AG09319 (cell line): Measurements from ENCODE around the gene ZNF714.

Experiments used
- DNase-seq: peaks from one replicate; pipeline ENCODE4 v3.0.0-alpha.2; 2010; ENCODE audit warnings: low read depth; ENCODE audit errors: extremely low read depth
- TF ChIP-seq, protein P1 (sequence below): IDR thresholded peaks from 2 replicates; pipeline ENCODE4 v1.5.1; 2011; ENCODE audit warnings: low read depth, mild to moderate bottlenecking, inconsistent platforms, low read length, moderate library complexity

The ZNF714 gene

GRCh38 chr19:21164541-21164940 lies 82.5 kb downstream of the ZNF714 start:
- DNase-seq, result no peak
- TF ChIP-seq, protein P1, sequence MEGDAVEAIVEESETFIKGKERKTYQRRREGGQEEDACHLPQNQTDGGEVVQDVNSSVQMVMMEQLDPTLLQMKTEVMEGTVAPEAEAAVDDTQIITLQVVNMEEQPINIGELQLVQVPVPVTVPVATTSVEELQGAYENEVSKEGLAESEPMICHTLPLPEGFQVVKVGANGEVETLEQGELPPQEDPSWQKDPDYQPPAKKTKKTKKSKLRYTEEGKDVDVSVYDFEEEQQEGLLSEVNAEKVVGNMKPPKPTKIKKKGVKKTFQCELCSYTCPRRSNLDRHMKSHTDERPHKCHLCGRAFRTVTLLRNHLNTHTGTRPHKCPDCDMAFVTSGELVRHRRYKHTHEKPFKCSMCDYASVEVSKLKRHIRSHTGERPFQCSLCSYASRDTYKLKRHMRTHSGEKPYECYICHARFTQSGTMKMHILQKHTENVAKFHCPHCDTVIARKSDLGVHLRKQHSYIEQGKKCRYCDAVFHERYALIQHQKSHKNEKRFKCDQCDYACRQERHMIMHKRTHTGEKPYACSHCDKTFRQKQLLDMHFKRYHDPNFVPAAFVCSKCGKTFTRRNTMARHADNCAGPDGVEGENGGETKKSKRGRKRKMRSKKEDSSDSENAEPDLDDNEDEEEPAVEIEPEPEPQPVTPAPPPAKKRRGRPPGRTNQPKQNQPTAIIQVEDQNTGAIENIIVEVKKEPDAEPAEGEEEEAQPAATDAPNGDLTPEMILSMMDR, result no peak

GRCh38 chr19:21166436-21166835 lies 84.4 kb downstream of the ZNF714 start:
- TF ChIP-seq, protein P1, result no peak
- no peak for DNase-seq
